Measurements from ENCODE around the gene CPSF2.

Gene CPSF2

DNA sequence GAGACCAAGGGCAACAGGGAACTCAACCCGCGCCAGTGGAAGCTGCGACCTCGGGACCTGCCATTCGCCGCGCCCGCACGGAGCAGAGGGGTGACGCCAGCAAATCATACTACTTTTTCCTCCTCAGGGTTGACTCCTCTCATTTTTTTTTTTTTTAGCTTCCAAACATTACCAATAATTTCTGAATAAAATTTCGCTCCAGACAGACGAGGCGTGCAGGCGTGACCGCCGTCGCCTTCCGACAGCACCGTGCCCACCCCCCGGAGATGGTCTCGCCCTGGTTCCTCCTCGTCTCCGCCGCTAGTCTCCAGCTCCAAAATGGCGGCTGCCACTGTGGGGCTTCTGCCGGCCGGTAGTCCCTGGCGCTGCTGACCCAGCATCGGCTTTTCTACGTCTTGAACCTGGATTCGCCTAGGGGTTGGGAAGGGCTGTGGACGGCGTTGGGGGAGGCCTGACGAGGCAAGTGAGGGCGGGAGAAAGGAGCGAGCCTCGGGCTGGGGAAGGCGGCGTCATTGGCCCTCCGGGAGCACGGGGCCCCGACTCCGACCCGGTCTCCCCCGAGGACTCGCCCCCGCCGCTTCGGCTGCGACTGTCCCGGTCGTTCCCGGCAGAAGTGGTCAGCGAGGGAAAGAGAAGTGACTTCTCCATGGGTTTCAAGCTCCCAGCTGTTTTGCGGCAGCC lies at the start of gene CPSF2, which contains the start of gene NDUFB1:
CPSF2 (plus strand) TSS at position 300 of the 681 bp plus-strand sequence. CDS start 9,016 bp downstream, outside the sequence.
NDUFB1 (minus strand) TSS at position 37 of the 681 bp plus-strand sequence. CDS start 4,069 bp downstream, outside the sequence.
- peak within 1 kb of the TSS; percentile 98 for H3K4me3 ChIP-seq (ENCODE audit: low read depth, low read length)
- no peak for DNase-seq (ENCODE audit: low read depth, low spot score)
- TF ChIP-seq, protein P1, sequence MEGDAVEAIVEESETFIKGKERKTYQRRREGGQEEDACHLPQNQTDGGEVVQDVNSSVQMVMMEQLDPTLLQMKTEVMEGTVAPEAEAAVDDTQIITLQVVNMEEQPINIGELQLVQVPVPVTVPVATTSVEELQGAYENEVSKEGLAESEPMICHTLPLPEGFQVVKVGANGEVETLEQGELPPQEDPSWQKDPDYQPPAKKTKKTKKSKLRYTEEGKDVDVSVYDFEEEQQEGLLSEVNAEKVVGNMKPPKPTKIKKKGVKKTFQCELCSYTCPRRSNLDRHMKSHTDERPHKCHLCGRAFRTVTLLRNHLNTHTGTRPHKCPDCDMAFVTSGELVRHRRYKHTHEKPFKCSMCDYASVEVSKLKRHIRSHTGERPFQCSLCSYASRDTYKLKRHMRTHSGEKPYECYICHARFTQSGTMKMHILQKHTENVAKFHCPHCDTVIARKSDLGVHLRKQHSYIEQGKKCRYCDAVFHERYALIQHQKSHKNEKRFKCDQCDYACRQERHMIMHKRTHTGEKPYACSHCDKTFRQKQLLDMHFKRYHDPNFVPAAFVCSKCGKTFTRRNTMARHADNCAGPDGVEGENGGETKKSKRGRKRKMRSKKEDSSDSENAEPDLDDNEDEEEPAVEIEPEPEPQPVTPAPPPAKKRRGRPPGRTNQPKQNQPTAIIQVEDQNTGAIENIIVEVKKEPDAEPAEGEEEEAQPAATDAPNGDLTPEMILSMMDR (IDR thresholded peaks at IDR 0.05; ENCODE audit: insufficient read depth, low read length, missing control alignments) = no peak
- ChIA-PET POLR2A (interaction anchor here (0.6 to 2.5 kb wide), 9 partner anchors 12 to 1675 kb away, joined by 3 to 14 read pairs (median 5); partner anchors contain the start of genes ATXN3, LGMN and TRIP11), CTCF (interaction anchor here (0.6 to 11.2 kb wide), 7 partner anchors 9 to 568 kb away, joined by 3 to 164 read pairs (median 4); partner anchors contain the start of gene ATXN3)

DNA sequence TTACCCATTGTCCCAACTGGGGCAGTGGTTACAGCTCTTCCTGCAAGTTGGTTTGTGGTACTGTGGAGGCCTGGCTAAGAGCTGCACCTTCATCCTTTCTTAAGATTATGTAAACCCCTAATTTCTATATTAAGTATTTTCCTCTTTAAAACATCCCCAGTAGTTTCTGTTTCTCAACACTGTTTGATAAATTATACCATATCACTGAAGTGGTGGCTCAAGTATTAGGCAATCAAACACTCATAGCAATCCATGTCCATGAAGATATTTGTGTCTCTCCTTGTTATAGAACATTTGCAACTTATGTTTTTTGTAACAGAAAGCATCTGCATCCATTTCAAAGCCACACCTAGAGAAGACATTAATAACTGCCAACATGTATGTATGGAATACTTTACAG lies 47.2 kb upstream of the CPSF2 start:
- ChIA-PET POLR2A (no interaction called here), CTCF (interaction anchor here (1.6 kb wide), 1 partner anchor 32 kb away, joined by 6 read pairs; the partner anchor contains the start of gene ATXN3)
- H3K4me3 ChIP-seq (ENCODE audit: low read depth, low read length) = no peak overlapping the region
- TF ChIP-seq, protein P1 (IDR thresholded peaks at IDR 0.05; ENCODE audit: insufficient read depth, low read length, missing control alignments) = no peak
- no peak for DNase-seq (ENCODE audit: low read depth, low spot score)

DNA sequence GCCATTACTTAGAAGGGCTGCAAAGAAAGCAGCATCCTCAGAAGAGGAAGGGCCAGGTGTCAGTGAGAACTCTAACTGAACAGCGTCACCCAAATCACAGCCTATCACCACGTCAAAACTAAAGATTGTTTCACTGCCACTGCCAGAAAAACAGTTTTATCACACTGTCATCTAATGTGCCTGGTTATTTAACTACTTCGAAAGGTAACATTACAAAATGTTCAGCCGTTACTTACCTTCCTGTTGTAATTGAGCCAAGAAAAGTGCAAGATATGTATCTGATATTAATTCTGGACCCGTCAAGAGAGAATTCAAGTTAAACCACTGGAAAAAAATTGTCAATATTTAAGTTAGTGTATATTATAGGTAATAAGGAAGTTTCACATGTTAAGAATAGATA lies 33.3 kb upstream of the CPSF2 start:
- TF ChIP-seq, protein P1 (IDR thresholded peaks at IDR 0.05; ENCODE audit: insufficient read depth, low read length, missing control alignments) = no peak
- ChIA-PET POLR2A (no interaction called here), CTCF (interaction anchor here (0.6 kb wide), 1 partner anchor 103 kb away, joined by 3 read pairs; no protein-coding TSS in a partner anchor)
- DNase-seq (ENCODE audit: low read depth, low spot score) = no peak
- no peak overlapping the region for H3K4me3 ChIP-seq (ENCODE audit: low read depth, low read length)

DNA sequence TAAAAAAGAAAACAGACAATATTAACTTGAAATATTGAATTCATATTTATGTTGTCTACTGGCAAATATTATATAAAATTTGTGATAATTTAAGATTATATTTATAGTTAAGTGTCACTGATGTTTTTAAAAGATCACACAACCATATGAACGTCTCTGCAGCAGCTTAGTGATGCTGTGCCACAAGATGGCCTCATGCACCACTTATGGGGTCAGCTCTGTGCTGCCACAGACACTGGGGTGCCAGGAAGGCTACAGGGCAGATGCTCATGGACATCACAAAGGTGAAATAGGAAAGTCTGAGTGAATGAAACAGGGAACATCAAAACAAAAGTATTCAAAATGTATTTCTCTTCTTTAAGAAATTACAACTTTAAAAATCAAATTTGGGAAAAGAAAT lies 28.4 kb upstream of the CPSF2 start:
- TF ChIP-seq, protein P1 (IDR thresholded peaks at IDR 0.05; ENCODE audit: insufficient read depth, low read length, missing control alignments) = no peak
- H3K4me3 ChIP-seq (ENCODE audit: low read depth, low read length) = no peak overlapping the region
- POLR2A ChIA-PET = no interaction called here
- DNase-seq (ENCODE audit: low read depth, low spot score) = no peak
- CTCF ChIA-PET = interaction anchor here (1.6 to 4.0 kb wide), 2 partner anchors 9 to 13 kb away, joined by 4 to 23 read pairs; partner anchors contain the start of gene ATXN3

DNA sequence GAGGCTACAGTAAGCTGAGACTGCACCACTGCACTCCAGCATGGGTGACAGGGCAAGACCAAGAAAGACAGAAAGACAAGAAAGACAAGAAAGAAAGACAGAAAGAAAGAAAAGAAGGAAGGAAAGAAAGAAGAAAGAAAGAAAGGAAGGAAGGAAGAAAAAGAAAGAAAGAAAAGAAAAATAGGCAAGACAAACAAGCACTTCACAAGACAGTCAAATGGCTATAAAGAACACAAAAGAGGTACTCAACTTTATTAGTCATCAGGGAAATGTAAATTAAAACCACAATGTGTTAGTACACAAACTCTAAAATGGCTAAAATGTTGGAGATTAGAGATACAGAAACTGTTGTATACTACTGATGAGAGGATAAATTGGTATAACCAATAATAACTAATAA lies 22.0 kb upstream of the CPSF2 start:
- ChIA-PET POLR2A (no interaction called here), CTCF (interaction anchor here (0.9 to 1.1 kb wide), 2 partner anchors 8 to 17 kb away, joined by 3 to 4 read pairs; no protein-coding TSS in a partner anchor)
- no peak overlapping the region for H3K4me3 ChIP-seq (ENCODE audit: low read depth, low read length)
- no peak for DNase-seq (ENCODE audit: low read depth, low spot score)
- TF ChIP-seq, protein P1 (IDR thresholded peaks at IDR 0.05; ENCODE audit: insufficient read depth, low read length, missing control alignments) = no peak

DNA sequence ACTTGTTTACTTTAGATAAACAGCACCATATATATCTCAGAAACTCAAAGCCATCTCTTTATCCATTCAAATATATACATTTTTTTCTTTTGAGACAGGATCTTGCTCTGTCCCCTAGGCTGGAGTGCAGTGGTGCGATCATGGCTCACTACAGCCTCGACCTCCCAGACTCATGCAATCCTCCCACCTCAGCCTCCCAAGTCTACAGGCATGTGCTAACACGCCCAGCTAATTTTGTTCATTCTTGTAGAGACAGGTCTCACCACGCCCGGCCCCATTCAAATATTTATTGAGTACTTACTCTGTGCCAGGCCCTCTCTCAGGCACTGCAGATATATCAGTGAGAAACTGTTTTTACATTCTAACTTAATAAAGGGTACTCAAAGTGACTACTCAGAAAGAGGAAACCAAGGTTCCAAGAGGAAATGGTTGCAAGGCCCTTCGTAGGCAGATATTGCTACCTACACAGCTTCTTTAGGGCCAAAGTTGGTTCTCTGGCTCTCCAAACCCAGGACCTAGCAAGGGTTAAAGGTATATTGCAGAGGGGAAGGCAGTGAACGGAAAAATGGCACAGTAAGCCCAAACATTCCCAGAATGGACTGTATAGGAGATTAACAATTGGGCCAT lies 18.3 kb upstream of the CPSF2 start:
- CTCF ChIA-PET = no interaction called here
- no peak for DNase-seq (ENCODE audit: low read depth, low spot score)
- H3K4me3 ChIP-seq (ENCODE audit: low read depth, low read length) = no peak overlapping the region
- TF ChIP-seq, protein P1 (IDR thresholded peaks at IDR 0.05; ENCODE audit: insufficient read depth, low read length, missing control alignments) = no peak
- POLR2A ChIA-PET = no interaction called here
